HepG2 (cell line): ENCODE data around the gene VAMP8. TPM values are rescaled to one million over a fixed set of nuclear protein-coding genes. Genes with fewer than 3 reads are reported as not detected.

Experiments used
- ATF3 ChIP-seq: sonication (generic); formaldehyde crosslinking; IDR thresholded peaks from 2 replicates; pipeline ENCODE4 v1.4.0; 2020; ENCODE audit warnings: missing genetic modification reagents
- CCDC6 ChIP-seq: sonication (generic); formaldehyde crosslinking; IDR thresholded peaks from 2 replicates; pipeline ENCODE4 v1.8.1; 2022; ENCODE audit warnings: mild to moderate bottlenecking, missing genetic modification reagents, moderate library complexity
- NR2F6 ChIP-seq, 2 experiments: IDR thresholded peaks; 2 replicates each; pipeline ENCODE4 v1.6.1; 2016; ENCODE audit warnings: antibody characterized with exemption in 1 of 2, mild to moderate bottlenecking in 1 of 2
- PAXIP1 ChIP-seq: sonication (generic); formaldehyde crosslinking; conservative IDR thresholded peaks from 2 replicates; pipeline ENCODE4 v1.4.0; 2020; ENCODE audit warnings: mild to moderate bottlenecking, missing genetic modification reagents, moderate library complexity
- THRA ChIP-seq: sonication (generic); formaldehyde crosslinking; IDR thresholded peaks from 2 replicates; pipeline ENCODE4 v1.4.0; 2020; ENCODE audit warnings: missing genetic modification reagents, borderline replicate concordance
- ZFYVE20 ChIP-seq: sonication (generic); formaldehyde crosslinking; IDR thresholded peaks from 2 replicates; pipeline ENCODE4 v1.8.0; 2023; ENCODE audit warnings: low read depth, mild to moderate bottlenecking, moderate library complexity, missing genetic modification reagents, borderline replicate concordance
- ZNF639 ChIP-seq: conservative IDR thresholded peaks from 2 replicates; pipeline ENCODE4 v1.6.1; 2018; ENCODE audit warnings: missing genetic modification reagents
- polyA plus RNA-seq, 8 experiments: library from polyadenylated mRNA; depleted of rRNA in 3 of 8; stranded (reverse) in 7 of 8; unstranded in 1 of 8; fragments of >200 nt; fragmentation: Illumina TruSeq in 4 of 8; extraction: Trizol in 4 of 8; gene quantifications; 2 replicates each; pipeline versions ENCODE4 v1.2.1 to v1.2.3, GENCODE V29; 2011 to 2016; ENCODE audit warnings: low read depth in 4 of 8, missing spikeins in 1 of 8, mixed read lengths in 1 of 8; ENCODE audit not compliant: insufficient read depth in 1 of 8
- total RNA-seq, 5 experiments: library from RNA; depleted of rRNA; stranded (reverse); fragments of >200 nt; fragmentation: Illumina TruSeq; extraction: Trizol; gene quantifications; 2 replicates each; pipeline ENCODE4 v1.2.3, GENCODE V29; 2016; ENCODE audit warnings: low read depth in 1 of 5

The VAMP8 gene
- total and polyA plus RNA-seq, 2 of the 13 experiments (the other 11 are each of a cell fraction or from before 2014, with no cell fraction given), result 83.3 to 157 TPM

GRCh38 chr2:85606116-85606455, 28.7 kb downstream of the VAMP8 start (continued):
- 0 out of 2 replicates have a peak, but pooled peaks have one; percentile 9 for TF ChIP-seq PAXIP1 (CRISPR knock-in tag)
- 0 out of 2 replicates have a peak, but pooled peaks have one; percentile 21 for TF ChIP-seq ZNF639 (CRISPR knock-in tag)
- peak; percentile 31; the same call in 1 of the 2 replicates for TF ChIP-seq NR2F6 (IDR thresholded peaks at IDR 0.05)
- no peak for TF ChIP-seq NR2F6 (CRISPR knock-in tag; IDR thresholded peaks at IDR 0.05)
- TF ChIP-seq CCDC6 (CRISPR knock-in tag), result 0 out of 2 replicates have a peak, but pooled peaks have one; percentile 13
- TF ChIP-seq ZFYVE20 (CRISPR knock-in tag), result no peak
- 0 out of 2 replicates have a peak, but pooled peaks have one; percentile 4 for TF ChIP-seq THRA
- TF ChIP-seq ATF3 (CRISPR knock-in tag), result 0 out of 2 replicates have a peak, but pooled peaks have one; percentile 0
